HG03558 (cell line): ENCODE data around the gene ACTL6B.
"Not testable (repeated sequence)": the region's sequence is repeated elsewhere in the genome, so short reads cannot be mapped to it uniquely, and the experiment has no call there.

ENCODE experiments used
- ATAC-seq: cut with Tn5 transposase; IDR thresholded peaks from one replicate; pipeline ENCODE4 v1.9.1; 2021; ENCODE audit warnings: moderate number of reproducible peaks; ENCODE audit not compliant: unreplicated experiment; ENCODE audit errors: extremely low read depth

The ACTL6B gene

DNA sequence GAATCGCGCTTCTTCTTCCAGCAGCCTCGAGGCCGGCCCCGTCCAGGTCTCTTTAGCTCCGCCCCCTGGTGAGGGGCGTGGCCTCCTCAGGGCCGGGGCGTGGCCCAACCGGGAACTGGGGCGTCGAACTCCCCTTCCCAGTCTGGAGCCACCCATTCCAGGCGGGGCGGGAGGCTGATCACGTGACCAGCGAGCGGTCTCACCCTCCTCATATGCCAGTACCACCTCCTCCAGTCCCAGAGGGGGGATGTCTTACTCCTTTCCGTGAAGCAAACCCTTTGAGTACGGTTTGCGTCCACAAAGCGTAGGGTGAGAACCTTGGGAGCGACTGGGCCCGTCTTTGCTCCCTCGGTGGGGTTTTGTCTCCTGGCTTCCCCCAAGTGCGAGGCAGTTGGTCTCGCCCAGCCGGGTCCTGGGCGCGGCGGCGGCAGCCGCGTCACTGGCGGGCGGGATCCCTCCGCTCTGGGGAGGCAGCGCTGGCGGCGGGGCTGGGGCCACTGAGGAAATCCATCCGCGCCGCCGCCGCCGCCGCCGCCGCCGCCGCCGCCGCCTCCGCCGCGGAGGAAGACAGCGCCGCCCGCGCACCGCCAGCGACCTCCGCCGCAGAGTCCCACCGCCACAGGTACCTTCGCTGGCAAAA lies 17.2 kb upstream of the ACTL6B start, which contains the start of gene GNB2:
Gene GNB2 (plus strand): TSS at position 439 of the 640 bp plus-strand sequence. CDS start 2,526 bp downstream, outside the sequence.
- peak; percentile 30 for ATAC-seq

DNA sequence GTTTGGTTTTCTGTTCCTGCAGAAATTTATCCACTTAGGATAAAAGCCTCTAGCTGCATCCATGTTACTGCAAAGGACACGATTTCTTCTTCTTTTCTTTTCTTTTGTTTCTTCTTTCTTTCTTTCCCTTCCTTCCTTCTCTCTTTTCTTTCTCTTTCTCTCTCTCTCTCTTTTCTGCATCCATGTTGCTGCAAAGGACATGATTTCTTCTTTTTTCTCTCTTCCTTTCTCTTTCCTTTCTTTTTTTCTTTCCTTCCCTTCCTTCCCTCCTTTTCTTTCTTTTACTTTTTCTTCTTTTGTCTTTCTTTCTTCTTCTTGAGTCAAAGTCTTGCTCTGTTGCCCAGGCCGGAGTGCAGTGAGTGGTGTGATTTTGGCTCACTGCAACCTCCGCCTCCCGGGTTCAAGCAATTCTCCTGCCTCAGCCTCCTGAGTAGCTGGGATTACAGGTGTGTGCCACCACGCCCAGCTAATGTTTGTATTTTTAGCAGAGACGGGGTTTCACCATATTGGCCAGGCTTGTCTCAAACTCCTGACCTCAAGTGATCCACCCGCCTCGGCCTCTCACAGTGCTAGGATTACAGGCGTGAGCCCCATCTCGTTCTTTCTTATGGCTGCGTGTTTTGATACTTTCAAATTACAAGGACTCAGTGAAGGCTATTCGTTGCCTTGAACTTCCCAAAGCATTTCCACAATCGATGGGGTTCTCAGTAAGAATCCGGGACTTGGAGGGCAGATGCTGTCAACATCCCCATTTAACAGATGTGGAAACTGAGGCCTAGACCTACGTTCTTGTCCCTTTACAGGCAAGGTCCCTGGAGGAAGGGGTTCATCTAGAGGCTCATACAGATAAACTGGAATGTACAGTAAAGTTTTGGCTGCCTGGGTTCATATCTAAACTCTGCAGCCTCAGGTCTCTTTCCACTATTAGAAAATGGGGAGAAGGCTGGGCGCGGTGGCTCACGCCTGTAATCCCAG lies 15.4 kb upstream of the ACTL6B start:
- ATAC-seq: no peak

DNA sequence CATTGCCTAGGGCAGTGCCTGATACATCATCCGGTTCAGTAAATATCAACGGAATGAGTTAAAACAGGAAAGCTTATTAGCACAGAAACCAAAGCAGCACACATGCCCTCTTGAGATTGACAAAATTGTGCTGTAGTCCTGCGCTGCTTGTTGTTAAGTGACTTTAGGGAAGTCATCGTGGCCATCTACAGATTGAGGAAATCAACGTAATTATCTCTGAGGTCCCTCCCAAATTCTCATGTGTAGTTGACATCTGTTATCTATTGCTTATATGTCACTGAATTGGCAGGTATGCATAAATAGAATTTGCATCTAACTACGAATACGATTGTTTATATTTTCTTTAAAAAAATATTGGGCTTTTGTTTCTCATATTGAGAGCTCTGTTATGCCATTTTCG lies 13.8 kb upstream of the ACTL6B start:
- ATAC-seq: no peak

- not testable (repeated sequence) for ATAC-seq
Observed at GRCh38 chr7:100669106-100669505, 12.9 kb upstream of the ACTL6B start.

DNA sequence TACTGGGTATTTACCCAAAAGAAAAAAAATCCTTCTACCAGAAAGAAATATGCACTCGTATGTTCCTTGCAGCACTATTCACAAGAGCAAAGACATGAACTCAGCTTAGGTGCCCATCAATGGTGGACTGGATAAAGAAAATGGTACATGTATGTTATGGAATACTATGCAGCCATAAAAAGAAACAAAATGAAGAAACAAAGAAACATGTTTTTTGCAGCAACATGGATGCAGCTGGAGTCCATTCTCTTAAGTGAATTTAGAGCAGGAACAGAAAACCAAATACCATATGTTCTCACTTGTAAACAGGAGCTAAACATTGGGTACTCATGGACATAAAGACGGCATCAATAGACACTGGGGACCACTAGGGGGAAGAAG lies 11.8 kb upstream of the ACTL6B start:
- ATAC-seq: no peak

DNA sequence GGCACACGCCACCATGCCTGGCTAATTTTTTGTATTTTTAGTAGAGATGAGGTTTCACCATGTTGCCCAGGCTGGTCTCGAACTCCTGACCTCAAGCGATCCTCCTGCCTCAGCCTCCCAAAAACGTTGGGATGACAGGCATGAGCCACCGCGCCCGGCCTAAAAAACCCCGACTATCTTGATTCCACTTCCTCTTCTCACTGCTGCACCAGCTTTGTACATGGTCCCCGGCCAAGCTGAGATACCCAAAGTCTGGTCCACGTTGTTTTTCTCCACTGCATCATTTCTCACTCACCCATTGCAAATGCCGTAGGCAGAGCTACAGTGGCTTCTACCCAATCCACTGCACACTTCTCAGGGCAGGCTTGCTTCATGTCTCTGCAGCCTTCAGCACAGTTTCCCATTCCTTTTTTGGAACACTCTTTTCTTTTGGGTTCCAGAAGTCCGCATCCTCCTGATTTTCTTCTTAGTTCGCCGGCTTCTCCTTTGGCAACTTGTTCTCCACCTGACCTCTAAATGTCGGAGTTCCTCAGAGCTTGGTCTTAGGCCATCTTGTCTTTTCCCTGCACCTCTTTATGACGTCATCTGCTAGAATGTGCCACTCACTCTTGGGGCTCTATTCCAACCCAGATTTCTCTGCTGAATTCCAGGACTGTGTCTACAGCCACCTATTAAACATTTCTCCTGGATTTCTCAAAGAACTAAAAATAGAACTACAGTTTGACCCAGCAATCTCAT lies 11.3 kb upstream of the ACTL6B start:
- no peak for ATAC-seq

DNA sequence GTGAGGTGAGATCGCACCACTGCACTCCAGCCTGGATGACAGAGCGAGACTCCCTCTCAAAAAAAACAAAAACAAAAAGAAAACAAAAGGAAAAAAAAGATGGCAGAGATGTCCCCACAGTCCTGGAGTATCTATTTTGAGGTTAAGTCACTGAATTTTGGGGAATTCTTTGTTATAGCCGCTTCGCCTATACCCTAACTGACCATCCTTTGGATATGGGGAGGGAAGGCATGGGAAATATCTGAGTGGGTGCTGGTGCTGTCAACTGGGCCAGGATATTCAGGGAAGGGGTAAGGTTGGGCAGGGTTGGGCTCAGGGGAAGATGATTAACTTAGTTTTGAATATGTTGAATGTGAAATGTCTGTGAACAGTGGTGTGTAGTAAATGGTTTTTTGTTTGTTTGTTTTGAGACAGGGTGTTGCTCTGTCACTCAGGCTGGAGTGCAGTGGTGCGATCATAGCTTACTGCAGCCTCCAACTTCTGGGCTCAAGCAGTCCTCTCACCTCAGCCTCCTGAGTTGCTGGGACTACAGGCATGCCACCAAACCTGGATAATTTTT lies 9.0 kb upstream of the ACTL6B start:
- no peak for ATAC-seq

DNA sequence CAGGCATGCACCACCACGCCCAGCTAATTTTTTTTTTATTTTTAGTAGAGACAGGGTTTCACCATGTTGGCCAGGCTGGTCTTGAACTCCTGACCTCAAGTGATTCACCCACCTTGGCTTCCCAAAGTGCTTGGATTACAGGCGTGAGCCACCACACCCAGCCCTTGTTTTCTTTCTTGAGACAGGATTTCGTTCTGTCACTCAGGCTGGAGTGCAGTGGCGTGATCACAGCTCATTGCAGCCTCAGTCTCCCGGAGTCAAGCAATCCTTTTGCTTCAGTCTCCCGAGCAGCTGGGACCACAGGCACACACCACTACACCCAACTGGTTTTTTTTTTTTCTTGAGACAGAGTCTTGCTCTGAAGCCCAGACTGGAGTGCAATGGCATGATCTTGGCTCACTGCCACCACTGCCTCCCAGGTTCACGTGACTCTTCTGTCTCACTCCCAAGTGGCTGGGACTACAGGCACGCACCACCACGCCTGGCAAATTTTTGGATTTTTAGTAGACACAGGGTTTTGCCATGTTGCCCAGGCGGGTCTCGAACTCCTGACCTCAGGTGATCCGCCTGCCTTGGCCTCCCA lies 6.0 kb upstream of the ACTL6B start:
- not testable (repeated sequence) for ATAC-seq

- ATAC-seq: no peak
Observed at GRCh38 chr7:100654908-100655831, 1.1 kb downstream of the ACTL6B start.

DNA sequence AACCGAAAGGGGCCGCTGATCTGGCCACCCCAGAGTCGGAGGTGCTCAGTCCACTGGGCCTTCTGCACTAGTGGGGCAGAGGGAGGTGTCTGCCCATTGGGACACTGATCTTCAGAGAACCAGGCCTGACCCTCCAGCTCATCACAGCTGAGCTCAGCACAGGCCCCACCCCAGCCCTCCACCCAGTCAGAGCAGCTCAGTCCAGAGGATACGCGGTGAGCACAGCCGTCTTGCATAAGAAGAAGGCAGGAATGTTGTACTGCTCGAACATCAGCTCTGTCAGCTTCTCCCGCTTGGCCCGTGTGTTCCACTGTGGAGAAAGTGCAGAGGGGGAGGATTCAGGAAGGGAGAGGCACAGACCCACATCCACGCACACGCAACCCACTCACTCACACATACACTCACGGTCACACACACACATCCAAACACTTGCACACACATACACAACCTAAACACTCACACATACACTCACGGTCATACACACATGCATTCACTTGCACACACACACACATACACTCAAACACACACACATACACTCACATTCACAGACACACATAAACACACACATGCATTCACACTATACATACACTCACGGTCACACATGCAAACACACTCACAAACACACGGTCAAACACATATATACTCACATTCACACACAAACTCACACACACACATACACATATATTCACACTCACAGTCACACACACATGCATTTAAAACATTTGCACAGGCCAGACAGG lies 6.3 kb downstream of the ACTL6B start:
- ATAC-seq: no peak

- no peak for ATAC-seq
Observed at GRCh38 chr7:100642534-100642907, 13.7 kb downstream of the ACTL6B start.

- no peak for ATAC-seq
Observed at GRCh38 chr7:100641860-100642533, 14.3 kb downstream of the ACTL6B start.

DNA sequence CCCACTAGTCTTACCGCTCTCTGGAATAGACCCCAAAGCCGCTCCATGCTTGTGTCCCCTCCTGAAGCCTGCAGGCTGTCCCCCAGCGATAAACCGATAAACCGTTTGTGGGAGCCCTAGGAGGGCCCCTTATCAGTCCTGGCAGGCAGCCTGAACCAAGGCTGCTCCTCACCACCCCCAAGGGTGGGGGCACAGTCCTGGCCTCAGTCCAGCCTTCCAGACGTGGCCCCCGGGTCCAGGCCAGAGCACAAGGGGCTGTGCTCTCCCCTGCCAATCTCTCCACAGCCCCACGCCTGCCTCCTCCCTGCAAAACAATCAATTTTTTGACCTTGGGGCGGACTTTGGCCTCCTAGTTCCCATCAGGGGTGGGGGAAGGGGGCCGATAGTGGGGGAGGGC lies 14.8 kb downstream of the ACTL6B start, which contains the start of gene TFR2:
Gene TFR2 (minus strand): TSS at position 90 of the 397 bp plus-strand sequence. CDS start 43 bp downstream, at position 47.
- no peak for ATAC-seq

DNA sequence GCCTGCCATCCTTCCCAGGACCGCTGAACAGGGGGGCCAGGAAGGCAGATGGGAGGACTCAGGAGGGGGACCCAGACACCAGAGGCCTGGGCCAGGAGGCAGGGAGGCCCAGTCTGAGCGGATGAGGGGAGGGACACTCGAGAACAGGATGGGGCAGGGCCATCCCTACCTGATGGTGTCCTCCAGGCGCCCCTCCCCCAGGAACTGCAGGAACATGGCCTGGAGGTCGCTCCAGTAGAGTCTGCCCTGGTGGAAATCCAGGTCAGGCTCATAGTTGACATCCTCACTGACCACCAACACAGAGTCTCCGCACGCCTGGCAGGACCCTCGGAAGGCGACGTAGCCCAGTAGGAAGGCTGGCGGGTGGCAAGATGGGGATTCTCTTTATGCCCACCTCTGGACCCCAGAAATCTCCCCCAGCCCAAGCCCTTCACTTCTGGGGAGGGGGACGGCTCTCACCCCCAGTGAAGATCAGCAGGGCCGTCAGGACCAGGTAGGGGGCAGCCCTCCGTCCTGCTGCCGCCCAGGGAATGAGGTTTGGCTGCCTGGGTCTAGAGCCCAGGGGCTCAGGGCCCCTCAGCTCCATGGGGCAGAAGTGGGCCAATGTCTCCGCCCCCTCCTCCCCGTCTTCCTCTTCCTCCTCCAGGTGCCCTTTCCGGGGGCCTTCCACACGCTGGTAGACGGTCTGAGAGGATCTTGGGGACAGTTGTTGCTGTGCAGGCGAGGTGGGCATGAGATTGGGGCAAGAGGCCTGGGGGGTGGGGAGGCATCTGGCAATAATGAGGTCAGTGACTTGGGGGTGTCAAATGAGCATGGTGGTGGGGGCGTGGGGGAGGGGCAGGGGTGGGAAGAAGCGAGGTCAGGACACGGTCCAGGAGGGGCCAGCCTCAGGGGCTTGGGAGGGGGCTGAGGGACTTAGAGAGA lies 15.5 kb downstream of the ACTL6B start:
- ATAC-seq: no peak

- no peak for ATAC-seq
Observed at GRCh38 chr7:100639995-100640516, 16.2 kb downstream of the ACTL6B start.

GRCh38 chr7:100632951-100633717 lies 23.1 kb downstream of the ACTL6B start:
- no peak for ATAC-seq
